NCI-H2196 treated with DMSO at 0.1 percent for 48 hours (cell line): ENCODE data around the gene DISP3.
"Not testable (repeated sequence)": the region's sequence is repeated elsewhere in the genome, so short reads cannot be mapped to it uniquely, and the experiment has no call there.

Source experiments
- DNase-seq: peaks from one replicate; lab custom pipeline; 2025; ENCODE audit not compliant: unreplicated experiment; lab: John Stamatoyannopoulos, UW

The DISP3 gene

GRCh38 chr1:11571906-11572616 is 93.1 kb downstream of the DISP3 start:
- DNase-seq = no peak

GRCh38 chr1:11573116-11573692 is 94.2 kb downstream of the DISP3 start:
- DNase-seq = no peak

GRCh38 chr1:11575553-11575952 is 96.6 kb downstream of the DISP3 start:
- DNase-seq = no peak

GRCh38 chr1:11576109-11576875 is 97.3 kb downstream of the DISP3 start:
- DNase-seq = no peak

- DNase-seq = no peak
Measured at GRCh38 chr1:11578004-11578403, 99.0 kb downstream of the DISP3 start.

DNA sequence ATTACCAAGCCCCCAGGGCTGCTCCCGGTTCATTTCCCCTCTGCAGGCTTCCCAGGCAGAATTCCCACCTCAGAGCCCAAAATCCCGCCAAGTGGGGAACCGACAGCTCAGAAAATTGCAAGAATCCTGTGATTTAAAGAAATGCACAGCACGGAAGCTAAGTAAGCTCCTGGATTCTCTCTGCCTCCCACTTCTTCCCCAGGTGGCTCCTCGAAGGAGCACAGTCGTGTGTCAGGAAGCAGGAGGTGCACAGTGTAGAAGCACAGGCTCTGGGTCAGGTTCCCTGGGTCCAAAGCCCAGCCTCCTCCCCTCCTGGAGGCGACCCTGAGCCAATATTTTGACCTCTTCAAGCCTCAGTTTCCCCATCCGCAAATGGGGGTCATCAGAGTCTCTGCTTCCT is 100.6 kb downstream of the DISP3 start:
- no peak for DNase-seq

DNA sequence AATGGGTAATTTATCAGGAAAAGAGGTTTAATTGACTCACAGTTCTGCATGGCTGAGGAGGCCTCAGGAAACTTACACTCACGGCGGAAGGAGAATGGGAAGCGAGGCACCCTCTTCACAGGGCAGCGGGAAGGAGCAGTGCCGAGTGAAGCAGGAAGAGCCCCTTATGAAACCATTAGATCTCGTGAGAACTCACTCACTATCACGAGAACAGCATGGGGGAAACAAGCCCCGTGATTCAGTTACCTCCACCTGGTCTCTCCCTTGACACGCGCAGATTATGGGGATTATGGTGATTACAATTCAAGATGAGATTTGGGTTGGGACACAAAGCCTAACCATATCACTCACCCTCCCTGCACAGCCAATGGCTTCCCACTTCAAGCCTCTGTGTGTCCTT is 101.1 kb downstream of the DISP3 start:
- not testable (repeated sequence) for DNase-seq

GRCh38 chr1:11581445-11581991 is 102.6 kb downstream of the DISP3 start:
- DNase-seq = no peak

DNA sequence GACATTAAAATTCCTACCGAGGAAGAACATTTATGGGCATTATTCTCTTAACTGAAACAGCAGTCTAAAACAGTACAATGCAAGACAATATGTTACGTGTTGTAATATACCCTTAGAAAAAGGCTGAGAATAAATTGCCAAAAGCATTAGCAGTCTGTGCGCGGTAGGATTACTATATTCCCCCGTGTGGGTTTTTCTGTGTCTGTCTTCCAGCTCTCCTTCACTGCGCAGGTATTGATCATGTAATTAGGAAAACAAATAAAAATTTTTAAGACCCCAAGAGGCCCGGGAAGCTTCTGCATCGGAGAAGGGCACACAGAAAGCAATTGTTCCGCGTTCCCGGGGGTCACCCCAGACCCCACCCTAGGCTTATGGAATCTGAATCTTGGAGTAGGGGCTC is 106.4 kb downstream of the DISP3 start:
- DNase-seq = no peak
